HCT116 (cell line): ENCODE data around the gene MYBPC3. TPM values are rescaled to one million over a fixed set of nuclear protein-coding genes. Genes with fewer than 3 reads are reported as not detected.

Experiments used
- ATAC-seq: fragments of 200-7000 bp; cut with Tn5 transposase; 2 replicates; pipeline ENCODE4 v1.9.1; 2020; ENCODE audit warnings: mild to moderate bottlenecking, moderate library complexity
- BruUV-seq: library from RNA; stranded (reverse); fragments of 400-500 nt; replicated peaks from 2 replicates; lab custom pipeline; 2021; lab: Mats Ljungman, UMichigan
- CTCF ChIA-PET: fragments of 300-600 bp; sonication (Branson Sonifier 250); formaldehyde crosslinking; loops from one replicate; lab custom pipeline; 2021; ENCODE audit warnings: antibody characterized with exemption; lab: Charles Lee
- POLR2A ChIA-PET: fragments of 300-600, 350-600 bp; sonication (Branson Sonifier 250); formaldehyde crosslinking; loops from one replicate; lab custom pipeline; 2021; ENCODE audit warnings: antibody characterized with exemption; lab: Charles Lee
- RAD21 ChIA-PET, 2 experiments: fragments of 300-600 bp; sonication (Branson Sonifier 250); formaldehyde crosslinking; loops; one replicate each; lab custom pipeline; 2023; ENCODE audit warnings: low total read pairs in 2 of 2; ENCODE audit not compliant: uncharacterized antibody in 2 of 2, unreplicated experiment in 2 of 2, low non-redundant PET in 1 of 2; lab: Charles Lee
- DNase-seq: peaks from one replicate; pipeline ENCODE4 v3.0.0-alpha.2; 2010; ENCODE audit warnings: low read depth, low spot score
- H2AFZ ChIP-seq: fragments of 200-600 bp; shearing (Covaris generic), sonication (generic); 2 replicates; pipeline ENCODE4 v1.6.1; 2017; ENCODE audit warnings: low read depth, mixed run types, mixed read lengths, antibody characterized with exemption, low read length; ENCODE audit not compliant: poor library complexity, severe bottlenecking
- H3K27ac ChIP-seq: 2 replicates; pipeline ENCODE4 v1.5.1; 2012; ENCODE audit warnings: low read depth, low read length
- H3K27me3 ChIP-seq: fragments of 200-600 bp; sonication (generic); 2 replicates; pipeline ENCODE4 v1.6.1; 2016; ENCODE audit warnings: mixed run types, low read length, mixed read lengths; ENCODE audit not compliant: insufficient read depth
- H3K36me3 ChIP-seq, 2 experiments: fragments of 200-500 bp in 1 of 2; fragments of 200-600 bp in 1 of 2; sonication (Bioruptor generic) in 1 of 2; sonication (generic) in 1 of 2; 2 replicates each; pipeline versions ENCODE4 v1.5.1 to v1.6.1; 2014 to 2016; ENCODE audit warnings: low read length in 2 of 2, inconsistent platforms in 1 of 2, mixed read lengths in 1 of 2, mixed run types in 1 of 2; ENCODE audit not compliant: insufficient read depth in 2 of 2, control insufficient read depth in 1 of 2
- H3K4me1 ChIP-seq, 2 experiments: fragments of 200-600 bp in 1 of 2; sonication (generic) in 1 of 2; 2 replicates each; pipeline versions ENCODE4 v1.5.1 to v1.6.1; 2012 to 2017; ENCODE audit warnings: low read length in 2 of 2, inconsistent platforms in 1 of 2, mild to moderate bottlenecking in 1 of 2, mixed read lengths in 1 of 2, mixed run types in 1 of 2, moderate library complexity in 1 of 2; ENCODE audit not compliant: insufficient read depth in 2 of 2, control insufficient read depth in 1 of 2
- H3K4me2 ChIP-seq: fragments of 200-600 bp; sonication (generic); 2 replicates; pipeline ENCODE4 v1.6.1; 2017; ENCODE audit warnings: mixed run types, low read length, mixed read lengths
- H3K4me3 ChIP-seq, 2 experiments: fragments of 200-600 bp in 1 of 2; sonication (generic) in 1 of 2; replicated peaks in 1 of 2; 2 replicates each; pipeline ENCODE4 v1.5.1; 2011 to 2016; ENCODE audit warnings: low read length in 2 of 2, control low read depth in 1 of 2, low read depth in 1 of 2, mild to moderate bottlenecking in 1 of 2, mixed read lengths in 1 of 2, mixed run types in 1 of 2
- H3K79me2 ChIP-seq: fragments of 200-600 bp; sonication (generic); 2 replicates; pipeline ENCODE4 v1.6.1; 2017; ENCODE audit warnings: mild to moderate bottlenecking, mixed run types, low read length, moderate library complexity, mixed read lengths; ENCODE audit not compliant: insufficient read depth
- H3K9ac ChIP-seq: fragments of 200-600 bp; sonication (generic); 2 replicates; pipeline ENCODE4 v1.6.1; 2016; ENCODE audit warnings: low read length, mixed read lengths
- H3K9me2 ChIP-seq: fragments of 200-600 bp; sonication (generic), shearing (Covaris generic); 2 replicates; pipeline ENCODE4 v1.6.1; 2017; ENCODE audit warnings: mixed run types, mild to moderate bottlenecking, moderate library complexity; ENCODE audit not compliant: insufficient read depth
- H3K9me3 ChIP-seq, 2 experiments: fragments of 200-500 bp in 1 of 2; fragments of 200-600 bp in 1 of 2; sonication (Bioruptor generic) in 1 of 2; sonication (generic) in 1 of 2; 2 replicates each; pipeline ENCODE4 v1.6.1; 2014 to 2017; ENCODE audit warnings: low read length in 2 of 2, mixed read lengths in 2 of 2, inconsistent platforms in 1 of 2, low read depth in 1 of 2, mild to moderate bottlenecking in 1 of 2, mixed run types in 1 of 2, moderate library complexity in 1 of 2; ENCODE audit not compliant: control insufficient read depth in 1 of 2, insufficient read depth in 1 of 2
- H4K20me1 ChIP-seq: fragments of 200-600 bp; sonication (generic), shearing (Covaris generic); 2 replicates; pipeline ENCODE4 v1.6.1; 2017; ENCODE audit warnings: mixed run types, mild to moderate bottlenecking, moderate library complexity; ENCODE audit not compliant: insufficient read depth
- ATF3 ChIP-seq: IDR thresholded peaks from 2 replicates; pipeline ENCODE4 v1.6.1; 2012
- CTCF ChIP-seq, 3 experiments: fragments of 200-600 bp in 1 of 3; sonication (generic) in 1 of 3; IDR thresholded peaks in 2 of 3; conservative IDR thresholded peaks in 1 of 3; 2 replicates each; pipeline ENCODE4 v1.5.1; 2012 to 2017; ENCODE audit warnings: low read depth in 2 of 3, low read length in 2 of 3, antibody characterized with exemption in 1 of 3, borderline replicate concordance in 1 of 3, control low read depth in 1 of 3, mild to moderate bottlenecking in 1 of 3, mixed read lengths in 1 of 3, mixed run types in 1 of 3, moderate library complexity in 1 of 3; ENCODE audit not compliant: insufficient read depth in 1 of 3
- EGR1 ChIP-seq: IDR thresholded peaks from 2 replicates; pipeline ENCODE4 v1.6.1; 2012; ENCODE audit warnings: low read depth
- ELF1 ChIP-seq: IDR thresholded peaks from 2 replicates; pipeline ENCODE4 v1.6.1; 2012; ENCODE audit warnings: low read depth, borderline replicate concordance
- EZH2 ChIP-seq: fragments of 200-600 bp; sonication (generic); IDR thresholded peaks from 2 replicates; pipeline ENCODE4 v1.6.1; 2017; ENCODE audit warnings: antibody characterized with exemption, mixed run types
- EZH2phosphoT487 ChIP-seq: fragments of 200-600 bp; IDR thresholded peaks from 2 replicates; pipeline ENCODE4 v1.6.1; 2018; ENCODE audit warnings: antibody characterized with exemption, borderline replicate concordance
- FOSL1 ChIP-seq: IDR thresholded peaks from 2 replicates; pipeline ENCODE4 v1.6.1; 2012; ENCODE audit warnings: low read depth
- JUND ChIP-seq: IDR thresholded peaks from 2 replicates; pipeline ENCODE4 v1.6.1; 2012
- MAX ChIP-seq: IDR thresholded peaks from 2 replicates; pipeline ENCODE4 v1.6.1; 2012
- POLR2AphosphoS5 ChIP-seq: IDR thresholded peaks from 2 replicates; pipeline ENCODE4 v1.6.1; 2011; ENCODE audit warnings: mild to moderate bottlenecking, low read depth, low read length, moderate library complexity
- RAD21 ChIP-seq: IDR thresholded peaks from 2 replicates; pipeline ENCODE4 v1.6.1; 2012; ENCODE audit warnings: low read depth, mild to moderate bottlenecking
- REST ChIP-seq: IDR thresholded peaks from 2 replicates; pipeline ENCODE4 v1.6.1; 2012; ENCODE audit warnings: low read depth
- SIN3A ChIP-seq: IDR thresholded peaks from 2 replicates; pipeline ENCODE4 v1.6.1; 2012; ENCODE audit warnings: low read depth
- SP1 ChIP-seq: IDR thresholded peaks from 2 replicates; pipeline ENCODE4 v1.6.1; 2012; ENCODE audit warnings: low read depth
- SRF ChIP-seq: IDR thresholded peaks from 2 replicates; pipeline ENCODE4 v1.6.1; 2012; ENCODE audit warnings: low read depth
- TCF7L2 ChIP-seq: IDR thresholded peaks from 2 replicates; pipeline ENCODE4 v1.7.0; 2011; ENCODE audit warnings: borderline replicate concordance, inconsistent platforms; ENCODE audit not compliant: insufficient read depth, insufficient read length; ENCODE audit errors: extremely low read depth
- ZFX ChIP-seq: fragments of 450-650 bp; IDR thresholded peaks from 2 replicates; pipeline ENCODE4 v1.6.1; 2017
- ZNF274 ChIP-seq: fragments of 200-500 bp; sonication (Bioruptor generic); IDR thresholded peaks from 2 replicates; pipeline ENCODE4 v1.6.1; 2014; ENCODE audit warnings: mild to moderate bottlenecking, low read depth, low read length, inconsistent platforms
- intact Hi-C: fragments of 100-400 bp; cut with micrococcal nuclease; formaldehyde crosslinking; loops from 2 replicates; pipeline ENCODE4 v1.10.0; 2022
- total RNA-seq: library from RNA; stranded (reverse); gene quantifications from one replicate; pipeline ENCODE4 v1.2.1, GENCODE V29; 2021; ENCODE audit not compliant: unreplicated experiment

Gene MYBPC3
- total RNA-seq, 1 experiment from 2014 or later = 0.25 TPM

GRCh38 chr11:47308050-47308823 is 44.3 kb downstream of the MYBPC3 start:
- Histone ChIP-seq H3K4me3 (no peak overlapping the region), H3K27me3 (no peaks in the 10 kb centered on the region), H3K36me3 (peaks cover 25 to 33% of the 10 kb centered on the region in 2 experiments), H3K9me3 (no peaks in the 10 kb centered on the region), H4K20me1 (no peaks in the 10 kb centered on the region), H3K79me2 (no peaks in the 10 kb centered on the region), H3K9me2 (no peaks in the 10 kb centered on the region), H2AFZ (no peak overlapping the region), H3K4me2 (no peak overlapping the region), H3K27ac (no peak overlapping the region), H3K9ac (no peak overlapping the region), H3K4me1 (no peaks in the 10 kb centered on the region)
- TF ChIP-seq TCF7L2 (no peak), CTCF (IDR thresholded peaks at IDR 0.05 in 2 of 3, conservative IDR thresholded peaks at IDR 0.05 in 1 of 3; ENCODE audit: borderline replicate concordance in 1 of 3, insufficient read depth in 1 of 3, low read depth in 2 of 3, low read length in 2 of 3) (no peak), REST (no peak), MAX (no peak), JUND (no peak), ZNF274 (no peak), EZH2 (no peak), ATF3 (no peak), EZH2phosphoT487 (no peak), SIN3A (no peak), EGR1 (no peak), ZFX (no peak), ELF1 (no peak), SP1 (no peak), FOSL1 (no peak), RAD21 (no peak), SRF (no peak), POLR2AphosphoS5 (no peak)
- ATAC-seq = no peak
- ChIA-PET POLR2A (no interaction called here), RAD21 (no interaction called here), CTCF (interaction anchor here (0.6 kb wide), 1 partner anchor 970 kb away, joined by 4 read pairs; no protein-coding TSS in a partner anchor)
- BruUV-seq = no TSS peak
- intact Hi-C loops = no loop called here
- no peak for DNase-seq
